Fibroblast of skin of left biceps (primary cell): ENCODE measurements around the gene GLB1L3.
"Not testable (repeated sequence)": the region's sequence is repeated elsewhere in the genome, so short reads cannot be mapped to it uniquely, and the experiment has no call there.

Experiments used
- DNase-seq, 2 experiments: peaks; one replicate each; pipeline ENCODE4 v3.0.0-alpha.2; 2013; ENCODE audit warnings: low read depth in 2 of 2

Gene GLB1L3

GRCh38 chr11:134252346-134253187 is 23.6 kb upstream of the GLB1L3 start:
- no peak for DNase-seq

GRCh38 chr11:134253188-134253993 is 22.8 kb upstream of the GLB1L3 start, which contains the start of the genes ACAD8 and THYN1:
Gene ACAD8 (plus strand): TSS chr11:134253568. CDS start chr11:134253601, 33 bp downstream.
Gene THYN1 (minus strand): TSS chr11:134253352. CDS start chr11:134252882, 470 bp downstream.
- peak; percentile 88 to 90 for DNase-seq

- no peak for DNase-seq
Measured at GRCh38 chr11:134254433-134255183, 21.6 kb upstream of the GLB1L3 start.

- not testable (repeated sequence) for DNase-seq
Measured at GRCh38 chr11:134255184-134255561, 21.0 kb upstream of the GLB1L3 start.

GRCh38 chr11:134257101-134257500 is 19.1 kb upstream of the GLB1L3 start:
- DNase-seq: no peak

GRCh38 chr11:134258577-134258976 is 17.6 kb upstream of the GLB1L3 start:
- no peak for DNase-seq

GRCh38 chr11:134260503-134260902 is 15.7 kb upstream of the GLB1L3 start:
- no peak for DNase-seq

GRCh38 chr11:134260983-134261382 is 15.2 kb upstream of the GLB1L3 start:
- DNase-seq: no peak

- no peak for DNase-seq
Measured at GRCh38 chr11:134261626-134262488, 14.3 kb upstream of the GLB1L3 start.

GRCh38 chr11:134264966-134265764 is 11.0 kb upstream of the GLB1L3 start:
- DNase-seq: no peak

- no peak for DNase-seq
Measured at GRCh38 chr11:134266440-134266839, 9.7 kb upstream of the GLB1L3 start.

GRCh38 chr11:134266841-134267251 is 9.3 kb upstream of the GLB1L3 start:
- peak; percentile 49 to 57 for DNase-seq

- DNase-seq: no peak
Measured at GRCh38 chr11:134267461-134267860, 8.7 kb upstream of the GLB1L3 start.

GRCh38 chr11:134267966-134268365 is 8.2 kb upstream of the GLB1L3 start:
- DNase-seq: no peak

GRCh38 chr11:134270250-134270714 is 5.9 kb upstream of the GLB1L3 start:
- no peak for DNase-seq

- DNase-seq: no peak
Measured at GRCh38 chr11:134271978-134272377, 4.2 kb upstream of the GLB1L3 start.

- no peak for DNase-seq
Measured at GRCh38 chr11:134272381-134273316, 3.5 kb upstream of the GLB1L3 start.

GRCh38 chr11:134273317-134273712 is 2.9 kb upstream of the GLB1L3 start:
- DNase-seq: no peak

GRCh38 chr11:134275188-134275533 is 1.0 kb upstream of the GLB1L3 start:
- DNase-seq: no peak
